HFF-Myc (cell line): ENCODE measurements around the gene GALNT9.

Source experiments
- DNase-seq: peaks from one replicate; pipeline ENCODE4 v3.0.0-alpha.2; 2011; ENCODE audit warnings: low read depth; ENCODE audit errors: extremely low read depth
- H3K4me3 ChIP-seq: replicated peaks from 2 replicates; pipeline ENCODE4 v1.5.1; 2011; ENCODE audit warnings: low read depth, mild to moderate bottlenecking, control low read depth, low read length
- CTCF ChIP-seq: IDR thresholded peaks from 2 replicates; pipeline ENCODE4 v1.5.1; 2012; ENCODE audit warnings: mild to moderate bottlenecking, low read depth, low read length, control low read depth; ENCODE audit errors: missing control alignments

GALNT9 gene

GRCh38 chr12:132278401-132279183 is 50.8 kb downstream of the GALNT9 start:
- no peak for DNase-seq
- no peak overlapping the region for H3K4me3 ChIP-seq
- TF ChIP-seq CTCF, result no peak

GRCh38 chr12:132277949-132278348 is 51.4 kb downstream of the GALNT9 start:
- TF ChIP-seq CTCF, result no peak
- no peak overlapping the region for H3K4me3 ChIP-seq
- DNase-seq, result no peak

GRCh38 chr12:132277374-132277941 is 51.9 kb downstream of the GALNT9 start:
- H3K4me3 ChIP-seq, result no peak overlapping the region
- no peak for DNase-seq
- no peak for TF ChIP-seq CTCF

DNA sequence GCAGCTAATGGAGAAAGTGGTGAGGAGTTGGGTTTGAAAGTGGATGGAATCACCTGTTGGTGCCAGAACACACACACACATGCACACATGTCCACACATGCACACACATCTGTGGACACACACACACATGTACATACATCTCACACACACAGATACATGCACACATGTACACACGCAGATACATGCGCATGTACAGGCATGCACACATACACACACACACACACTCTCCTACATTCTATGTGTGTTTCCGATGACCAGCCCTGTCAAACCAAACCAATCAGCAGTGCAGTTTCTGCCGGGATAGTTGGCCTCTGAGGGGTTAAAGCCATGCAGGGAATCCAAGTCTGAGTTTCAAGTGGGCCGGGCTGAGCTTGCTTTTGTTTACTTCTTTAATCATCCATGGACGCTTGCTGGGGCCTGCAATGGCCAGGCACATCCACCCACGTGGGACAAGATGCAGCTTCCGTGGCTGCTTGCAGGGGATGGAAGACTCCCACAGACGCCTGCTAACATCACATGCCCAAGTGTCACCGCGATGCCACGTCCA is 52.5 kb downstream of the GALNT9 start:
- no peak overlapping the region for H3K4me3 ChIP-seq
- no peak for TF ChIP-seq CTCF
- no peak for DNase-seq

DNA sequence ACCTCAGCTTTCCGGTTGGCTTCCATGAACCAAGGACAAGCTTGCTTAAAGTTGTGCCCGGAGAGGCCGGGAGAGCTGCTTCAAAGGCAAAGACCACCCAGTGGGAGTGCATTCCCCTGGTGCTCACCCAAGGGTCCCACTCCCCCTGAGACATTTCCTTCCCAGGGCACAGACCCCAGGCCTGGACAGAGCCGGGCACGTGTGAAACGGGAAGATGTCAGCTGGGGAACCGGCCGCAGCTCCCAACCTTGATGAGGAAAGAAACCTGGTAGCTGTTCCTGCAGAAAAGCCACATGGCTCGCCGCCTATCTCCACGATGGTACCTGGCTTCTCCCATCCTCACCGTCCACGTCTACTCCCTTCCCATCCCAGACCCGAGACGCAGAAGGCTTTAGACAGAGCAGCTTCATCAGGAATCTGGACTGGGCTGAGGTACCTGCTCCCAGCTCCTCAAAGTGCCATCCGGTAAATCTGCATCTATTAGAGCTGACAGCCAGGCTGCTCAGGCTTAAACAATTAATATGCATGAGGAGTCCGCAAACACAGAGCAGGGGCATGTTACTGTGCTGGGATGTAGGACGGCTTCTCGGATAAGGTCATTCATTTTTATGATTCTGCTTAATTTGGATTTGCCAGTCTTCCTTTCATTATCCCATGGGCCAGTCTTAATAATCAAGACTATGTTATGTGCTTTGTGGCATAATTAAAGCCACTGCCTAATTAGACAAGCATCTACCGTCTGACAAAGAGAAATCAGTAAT is 53.1 kb downstream of the GALNT9 start:
- no peak for DNase-seq
- no peak for TF ChIP-seq CTCF
- no peak overlapping the region for H3K4me3 ChIP-seq

DNA sequence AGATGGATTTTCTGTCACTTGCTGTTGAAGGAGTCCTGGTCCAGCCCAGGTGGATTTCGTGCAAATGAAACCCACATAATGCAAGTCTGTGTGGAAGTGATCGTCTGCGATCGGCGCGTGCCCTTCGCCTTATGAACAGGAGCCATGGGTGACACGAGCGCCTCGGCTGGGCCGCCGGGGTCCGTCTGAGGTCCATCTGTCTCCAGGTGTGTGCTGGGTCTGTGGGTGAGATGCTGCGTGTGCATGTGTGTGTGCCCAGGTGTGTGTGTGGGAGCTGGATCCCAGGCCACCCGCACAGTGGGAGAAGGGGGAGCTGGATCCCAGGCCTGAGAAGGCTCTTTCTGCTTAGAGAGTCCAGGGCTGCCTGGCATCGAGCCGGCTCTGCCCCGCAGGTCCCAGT is 53.8 kb downstream of the GALNT9 start:
- TF ChIP-seq CTCF, result no peak

More for the DNA sequence above, 53.8 kb downstream of the GALNT9 start:
- no peak for DNase-seq
- H3K4me3 ChIP-seq, result no peak overlapping the region
